PFSK-1 (cell line): ENCODE measurements around the gene CPA5.

ENCODE experiments used
- SIN3A ChIP-seq: IDR thresholded peaks from 2 replicates; pipeline ENCODE4 v1.6.1; 2012; ENCODE audit warnings: mild to moderate bottlenecking, low read length, moderate library complexity, borderline replicate concordance; ENCODE audit not compliant: insufficient read depth
- TF ChIP-seq, protein P1 (sequence below), 2 experiments: IDR thresholded peaks; 2 replicates each; pipeline versions ENCODE4 v1.6.1 to v1.8.0; 2011 to 2012; ENCODE audit warnings: low read depth in 2 of 2, low read length in 2 of 2, control low read depth in 1 of 2, inconsistent platforms in 1 of 2, mild to moderate bottlenecking in 1 of 2, moderate library complexity in 1 of 2; ENCODE audit not compliant: insufficient read depth in 1 of 2

DNA sequence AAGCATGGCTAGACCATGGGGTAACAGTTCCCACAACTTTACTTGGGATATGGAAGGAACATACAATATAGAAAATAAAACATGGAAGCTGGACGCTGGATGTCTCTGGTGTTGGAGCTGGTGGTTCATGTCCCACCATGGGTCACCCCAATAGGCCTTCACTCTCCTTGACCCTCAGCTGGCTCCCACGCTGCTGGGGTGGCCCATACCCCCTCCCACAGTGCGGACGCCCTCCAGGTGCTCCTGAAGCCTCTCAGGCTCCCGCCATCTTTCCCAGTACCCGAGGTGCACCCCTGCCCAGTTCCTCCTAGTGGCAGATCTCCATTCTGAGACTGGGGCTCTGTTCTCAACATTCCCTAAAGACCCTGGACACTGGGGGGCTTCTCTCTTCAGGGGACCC is 29.9 kb downstream of the CPA5 start:
- TF ChIP-seq, protein P1, sequence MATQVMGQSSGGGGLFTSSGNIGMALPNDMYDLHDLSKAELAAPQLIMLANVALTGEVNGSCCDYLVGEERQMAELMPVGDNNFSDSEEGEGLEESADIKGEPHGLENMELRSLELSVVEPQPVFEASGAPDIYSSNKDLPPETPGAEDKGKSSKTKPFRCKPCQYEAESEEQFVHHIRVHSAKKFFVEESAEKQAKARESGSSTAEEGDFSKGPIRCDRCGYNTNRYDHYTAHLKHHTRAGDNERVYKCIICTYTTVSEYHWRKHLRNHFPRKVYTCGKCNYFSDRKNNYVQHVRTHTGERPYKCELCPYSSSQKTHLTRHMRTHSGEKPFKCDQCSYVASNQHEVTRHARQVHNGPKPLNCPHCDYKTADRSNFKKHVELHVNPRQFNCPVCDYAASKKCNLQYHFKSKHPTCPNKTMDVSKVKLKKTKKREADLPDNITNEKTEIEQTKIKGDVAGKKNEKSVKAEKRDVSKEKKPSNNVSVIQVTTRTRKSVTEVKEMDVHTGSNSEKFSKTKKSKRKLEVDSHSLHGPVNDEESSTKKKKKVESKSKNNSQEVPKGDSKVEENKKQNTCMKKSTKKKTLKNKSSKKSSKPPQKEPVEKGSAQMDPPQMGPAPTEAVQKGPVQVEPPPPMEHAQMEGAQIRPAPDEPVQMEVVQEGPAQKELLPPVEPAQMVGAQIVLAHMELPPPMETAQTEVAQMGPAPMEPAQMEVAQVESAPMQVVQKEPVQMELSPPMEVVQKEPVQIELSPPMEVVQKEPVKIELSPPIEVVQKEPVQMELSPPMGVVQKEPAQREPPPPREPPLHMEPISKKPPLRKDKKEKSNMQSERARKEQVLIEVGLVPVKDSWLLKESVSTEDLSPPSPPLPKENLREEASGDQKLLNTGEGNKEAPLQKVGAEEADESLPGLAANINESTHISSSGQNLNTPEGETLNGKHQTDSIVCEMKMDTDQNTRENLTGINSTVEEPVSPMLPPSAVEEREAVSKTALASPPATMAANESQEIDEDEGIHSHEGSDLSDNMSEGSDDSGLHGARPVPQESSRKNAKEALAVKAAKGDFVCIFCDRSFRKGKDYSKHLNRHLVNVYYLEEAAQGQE (IDR thresholded peaks at IDR 0.05; ENCODE audit: insufficient read depth in 1 of 2, low read depth in 2 of 2, low read length in 2 of 2): no peak
- no peak for TF ChIP-seq SIN3A
